ENCODE results near the gene TMEM176B.

The TMEM176B gene

GRCh38 chr7:150791304-150791703, 8.9 kb downstream of the TMEM176B start:
- TF ChIP-seq CTCF (IDR thresholded peaks at IDR 0.05; ENCODE audit: control insufficient read depth, insufficient read depth, low read depth, low read length, missing control alignments) = no peak

GRCh38 chr7:150790416-150791075, 9.6 kb downstream of the TMEM176B start:
- no peak for DNase-seq (ENCODE audit: low read depth)
- H3K4me3 ChIP-seq (ENCODE audit: control insufficient read depth, low read depth, low read length) = no peak overlapping the region
- TF ChIP-seq CTCF (IDR thresholded peaks at IDR 0.05; ENCODE audit: control insufficient read depth, insufficient read depth, low read depth, low read length, missing control alignments) = no peak

More at GRCh38 chr7:150791304-150791703, 8.9 kb downstream of the TMEM176B start:
- DNase-seq (ENCODE audit: low read depth) = no peak
- H3K4me3 ChIP-seq (ENCODE audit: control insufficient read depth, low read depth, low read length) = no peak overlapping the region

GRCh38 chr7:150788474-150789269, 11.5 kb downstream of the TMEM176B start:
- H3K4me3 ChIP-seq (ENCODE audit: control insufficient read depth, low read depth, low read length) = no peak overlapping the region
- no peak for TF ChIP-seq CTCF (IDR thresholded peaks at IDR 0.05; ENCODE audit: control insufficient read depth, insufficient read depth, low read depth, low read length, missing control alignments)
- no peak for DNase-seq (ENCODE audit: low read depth)

GRCh38 chr7:150787321-150788281, 12.6 kb downstream of the TMEM176B start:
- no peak for DNase-seq (ENCODE audit: low read depth)
- H3K4me3 ChIP-seq (ENCODE audit: control insufficient read depth, low read depth, low read length) = no peak overlapping the region
- no peak for TF ChIP-seq CTCF (IDR thresholded peaks at IDR 0.05; ENCODE audit: control insufficient read depth, insufficient read depth, low read depth, low read length, missing control alignments)

GRCh38 chr7:150784954-150785353, 15.2 kb downstream of the TMEM176B start:
- no peak for TF ChIP-seq CTCF (IDR thresholded peaks at IDR 0.05; ENCODE audit: control insufficient read depth, insufficient read depth, low read depth, low read length, missing control alignments)

GRCh38 chr7:150784120-150784736, 15.9 kb downstream of the TMEM176B start:
- DNase-seq (ENCODE audit: low read depth) = no peak
- no peak overlapping the region for H3K4me3 ChIP-seq (ENCODE audit: control insufficient read depth, low read depth, low read length)
- no peak for TF ChIP-seq CTCF (IDR thresholded peaks at IDR 0.05; ENCODE audit: control insufficient read depth, insufficient read depth, low read depth, low read length, missing control alignments)

More at GRCh38 chr7:150784954-150785353, 15.2 kb downstream of the TMEM176B start:
- no peak overlapping the region for H3K4me3 ChIP-seq (ENCODE audit: control insufficient read depth, low read depth, low read length)
- DNase-seq (ENCODE audit: low read depth) = no peak

All from AG09309 (cell line).